Measurements from ENCODE around the gene TP53BP2. TPM values are rescaled to one million over a fixed set of nuclear protein-coding genes. Genes with fewer than 3 reads are reported as not detected.

Gene TP53BP2
- total and polyA plus RNA-seq, 2 donors (not counting 3 experiments of a cell fraction or from before 2014, with no cell fraction given) = 21.9 to 51.9 TPM

- no peaks in the 10 kb centered on the region for H4K20me1 ChIP-seq (replicated peaks; ENCODE audit: control insufficient read depth, extremely low read depth, insufficient read depth, low read length)
- H2AFZ ChIP-seq (ENCODE audit: low read depth, low read length) = no peak overlapping the region
- POLR2A ChIA-PET = no interaction called here
- no peak overlapping the region for H3K4me2 ChIP-seq (ENCODE audit: insufficient read depth, low read length)
- peaks cover 7 to 23% of the 10 kb centered on the region in 2 experiments for H3K27me3 ChIP-seq (ENCODE audit: control insufficient read depth in 2 of 2, insufficient read depth in 2 of 2, low read length in 2 of 2)
- no peak for TF ChIP-seq GATA2 (IDR thresholded peaks at IDR 0.05; ENCODE audit: insufficient read depth, insufficient read length, low read depth, low read length)
- TF ChIP-seq CTCF (IDR thresholded peaks at IDR 0.05; ENCODE audit: extremely low read depth in 1 of 2, insufficient read depth in 1 of 2, low read depth in 1 of 2, low read length in 2 of 2) = no peak
- TF ChIP-seq FOS (IDR thresholded peaks at IDR 0.05; ENCODE audit: borderline replicate concordance, insufficient read depth, low read length) = no peak
- TF ChIP-seq MYC (IDR thresholded peaks at IDR 0.05; ENCODE audit: low read depth, low read length) = no peak
- TF ChIP-seq POLR2AphosphoS5 (IDR thresholded peaks at IDR 0.05; ENCODE audit: insufficient read depth, low read depth, low read length) = no peak
- FAIRE-seq (no peak), DNase-seq (ENCODE audit: low read depth, low spot score) (no peak)
- no TSS peak for BruUV-seq (replicated peaks)
- no peak overlapping the region for H3K9ac ChIP-seq (replicated peaks; ENCODE audit: extremely low read depth, insufficient read depth, low read length)
- dilution Hi-C loops (cut with MboI; ENCODE audit: extremely low pct_ligation_motif_present, low sequenced_read_pairs) = no loop called here
- H3K36me3 ChIP-seq (ENCODE audit: control insufficient read depth in 2 of 2, extremely low read depth in 1 of 2, insufficient read depth in 2 of 2, low read length in 2 of 2) = no peaks in the 10 kb centered on the region
- CTCF ChIA-PET = no interaction called here
- H3K9me3 ChIP-seq (replicated peaks; ENCODE audit: control insufficient read depth, insufficient read depth, low read length) = no peaks in the 10 kb centered on the region
- H3K9me1 ChIP-seq (replicated peaks; ENCODE audit: control insufficient read depth, extremely low read depth, insufficient read depth, low read length) = no peaks in the 10 kb centered on the region
- H3K4me1 ChIP-seq (ENCODE audit: control insufficient read depth, extremely low read depth, insufficient read depth, low read length) = no peaks in the 10 kb centered on the region
- no peaks in the 10 kb centered on the region for H3K79me2 ChIP-seq (ENCODE audit: control insufficient read depth, insufficient read depth, low read length)
- no peak overlapping the region for H3K27ac ChIP-seq (ENCODE audit: insufficient read depth, low read depth, low read length)
- intact Hi-C loops (cut with micrococcal nuclease) = no loop called here
- no peak overlapping the region for H3K4me3 ChIP-seq (replicated peaks in 1 of 3; ENCODE audit: insufficient read depth in 1 of 3, low read depth in 1 of 3, low read length in 3 of 3)
These were observed 16.2 kb upstream of the TP53BP2 start for GRCh38 chr1:223861904-223862303.
